HL-60 (cell line): ENCODE measurements around the gene ARIH2.

ENCODE experiments used
- POLR2AphosphoS5 ChIP-seq: IDR thresholded peaks from 2 replicates; pipeline ENCODE4 v1.6.1; 2012; ENCODE audit warnings: low read depth
- TF ChIP-seq, protein P1 (sequence below): IDR thresholded peaks from one replicate; pipeline ENCODE4 v1.5.1; 2011; ENCODE audit warnings: low read length, control low read depth, inconsistent platforms; ENCODE audit not compliant: insufficient read depth
- TF ChIP-seq, protein P2 (sequence below): IDR thresholded peaks from 2 replicates; pipeline ENCODE4 v1.6.1; 2012; ENCODE audit warnings: low read depth; ENCODE audit not compliant: insufficient replicate concordance

DNA sequence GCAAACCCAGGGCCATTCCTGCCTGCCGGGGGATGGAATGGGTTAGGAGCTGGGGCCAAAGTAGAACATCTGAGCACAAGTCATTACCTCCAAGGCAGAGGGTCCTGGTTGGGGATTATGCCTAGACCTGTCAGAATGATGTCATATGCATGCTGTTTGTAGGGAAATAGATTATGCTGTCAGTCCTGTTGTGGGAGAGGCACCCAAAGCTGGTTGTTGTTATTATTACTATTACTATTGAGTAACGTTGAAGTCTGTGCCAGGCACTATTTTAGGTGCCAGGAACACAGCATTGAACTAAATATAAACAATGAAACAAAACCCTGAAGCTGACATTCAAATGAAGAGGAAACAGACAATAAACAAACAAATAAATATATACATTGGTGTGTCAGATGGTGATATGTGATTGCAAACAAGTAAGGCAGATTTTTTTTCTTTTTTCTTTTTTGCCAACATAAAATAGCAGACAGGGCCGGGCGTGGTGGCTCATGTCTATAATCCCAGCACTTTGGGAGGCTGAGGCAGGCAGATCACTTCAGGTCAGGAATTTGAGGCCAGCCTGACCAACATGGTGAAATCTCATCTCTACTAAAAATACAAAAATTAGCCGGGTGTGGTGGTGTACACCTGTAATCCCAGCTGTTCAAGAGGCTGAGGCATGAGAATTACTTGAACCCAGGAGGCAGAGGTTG lies 73.4 kb downstream of the ARIH2 start:
- TF ChIP-seq, protein P1, sequence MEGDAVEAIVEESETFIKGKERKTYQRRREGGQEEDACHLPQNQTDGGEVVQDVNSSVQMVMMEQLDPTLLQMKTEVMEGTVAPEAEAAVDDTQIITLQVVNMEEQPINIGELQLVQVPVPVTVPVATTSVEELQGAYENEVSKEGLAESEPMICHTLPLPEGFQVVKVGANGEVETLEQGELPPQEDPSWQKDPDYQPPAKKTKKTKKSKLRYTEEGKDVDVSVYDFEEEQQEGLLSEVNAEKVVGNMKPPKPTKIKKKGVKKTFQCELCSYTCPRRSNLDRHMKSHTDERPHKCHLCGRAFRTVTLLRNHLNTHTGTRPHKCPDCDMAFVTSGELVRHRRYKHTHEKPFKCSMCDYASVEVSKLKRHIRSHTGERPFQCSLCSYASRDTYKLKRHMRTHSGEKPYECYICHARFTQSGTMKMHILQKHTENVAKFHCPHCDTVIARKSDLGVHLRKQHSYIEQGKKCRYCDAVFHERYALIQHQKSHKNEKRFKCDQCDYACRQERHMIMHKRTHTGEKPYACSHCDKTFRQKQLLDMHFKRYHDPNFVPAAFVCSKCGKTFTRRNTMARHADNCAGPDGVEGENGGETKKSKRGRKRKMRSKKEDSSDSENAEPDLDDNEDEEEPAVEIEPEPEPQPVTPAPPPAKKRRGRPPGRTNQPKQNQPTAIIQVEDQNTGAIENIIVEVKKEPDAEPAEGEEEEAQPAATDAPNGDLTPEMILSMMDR: no peak
- TF ChIP-seq, protein P2, sequence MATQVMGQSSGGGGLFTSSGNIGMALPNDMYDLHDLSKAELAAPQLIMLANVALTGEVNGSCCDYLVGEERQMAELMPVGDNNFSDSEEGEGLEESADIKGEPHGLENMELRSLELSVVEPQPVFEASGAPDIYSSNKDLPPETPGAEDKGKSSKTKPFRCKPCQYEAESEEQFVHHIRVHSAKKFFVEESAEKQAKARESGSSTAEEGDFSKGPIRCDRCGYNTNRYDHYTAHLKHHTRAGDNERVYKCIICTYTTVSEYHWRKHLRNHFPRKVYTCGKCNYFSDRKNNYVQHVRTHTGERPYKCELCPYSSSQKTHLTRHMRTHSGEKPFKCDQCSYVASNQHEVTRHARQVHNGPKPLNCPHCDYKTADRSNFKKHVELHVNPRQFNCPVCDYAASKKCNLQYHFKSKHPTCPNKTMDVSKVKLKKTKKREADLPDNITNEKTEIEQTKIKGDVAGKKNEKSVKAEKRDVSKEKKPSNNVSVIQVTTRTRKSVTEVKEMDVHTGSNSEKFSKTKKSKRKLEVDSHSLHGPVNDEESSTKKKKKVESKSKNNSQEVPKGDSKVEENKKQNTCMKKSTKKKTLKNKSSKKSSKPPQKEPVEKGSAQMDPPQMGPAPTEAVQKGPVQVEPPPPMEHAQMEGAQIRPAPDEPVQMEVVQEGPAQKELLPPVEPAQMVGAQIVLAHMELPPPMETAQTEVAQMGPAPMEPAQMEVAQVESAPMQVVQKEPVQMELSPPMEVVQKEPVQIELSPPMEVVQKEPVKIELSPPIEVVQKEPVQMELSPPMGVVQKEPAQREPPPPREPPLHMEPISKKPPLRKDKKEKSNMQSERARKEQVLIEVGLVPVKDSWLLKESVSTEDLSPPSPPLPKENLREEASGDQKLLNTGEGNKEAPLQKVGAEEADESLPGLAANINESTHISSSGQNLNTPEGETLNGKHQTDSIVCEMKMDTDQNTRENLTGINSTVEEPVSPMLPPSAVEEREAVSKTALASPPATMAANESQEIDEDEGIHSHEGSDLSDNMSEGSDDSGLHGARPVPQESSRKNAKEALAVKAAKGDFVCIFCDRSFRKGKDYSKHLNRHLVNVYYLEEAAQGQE: no peak
- TF ChIP-seq POLR2AphosphoS5: no peak
